H9 (cell line): Measurements from ENCODE around the gene C17orf78. TPM values are rescaled to one million over a fixed set of nuclear protein-coding genes. Genes with fewer than 3 reads are reported as not detected.
A peak's percentile ranks its signal among the peaks of the same experiment; 100 is the strongest.

Experiments
- DNase-seq: peaks from one replicate; pipeline ENCODE4 v3.0.0-alpha.2; 2017
- H2AFZ ChIP-seq: one replicate; pipeline ENCODE4 v1.6.1; 2013; ENCODE audit warnings: mild to moderate bottlenecking, low read length, control low read depth, moderate library complexity
- H2AK5ac ChIP-seq: 2 replicates; pipeline ENCODE4 v1.6.1; 2013; ENCODE audit warnings: low read length, control low read depth, mixed read lengths; ENCODE audit not compliant: insufficient read length
- H2BK120ac ChIP-seq: one replicate; pipeline ENCODE4 v1.6.1; 2013; ENCODE audit warnings: low read depth, mild to moderate bottlenecking, low read length, control low read depth, inconsistent platforms; ENCODE audit not compliant: poor library complexity, severe bottlenecking
- H2BK12ac ChIP-seq: 2 replicates; pipeline ENCODE4 v1.6.1; 2013; ENCODE audit warnings: low read length, control low read depth, mixed read lengths, low read depth; ENCODE audit not compliant: insufficient read length
- H2BK15ac ChIP-seq: 2 replicates; pipeline ENCODE4 v1.6.1; 2013; ENCODE audit warnings: low read depth, low read length, control low read depth
- H2BK20ac ChIP-seq: one replicate; pipeline ENCODE4 v1.6.1; 2013; ENCODE audit warnings: low read depth, mild to moderate bottlenecking, low read length, control low read depth, inconsistent platforms; ENCODE audit not compliant: poor library complexity, severe bottlenecking
- H2BK5ac ChIP-seq: 2 replicates; pipeline ENCODE4 v1.6.1; 2013; ENCODE audit warnings: low read length, control low read depth, mixed read lengths; ENCODE audit not compliant: insufficient read length
- H3K14ac ChIP-seq: 2 replicates; pipeline ENCODE4 v1.6.1; 2013; ENCODE audit warnings: low read length, control low read depth; ENCODE audit not compliant: insufficient read depth
- H3K18ac ChIP-seq: 2 replicates; pipeline ENCODE4 v1.6.1; 2013; ENCODE audit warnings: low read depth, mild to moderate bottlenecking, mixed read lengths, low read length, control low read depth; ENCODE audit not compliant: insufficient read length
- H3K23ac ChIP-seq: 2 replicates; pipeline ENCODE4 v1.6.1; 2013; ENCODE audit warnings: low read length, control low read depth, mixed read lengths, low read depth; ENCODE audit not compliant: insufficient read length
- H3K23me2 ChIP-seq: 2 replicates; pipeline ENCODE4 v1.6.1; 2013; ENCODE audit warnings: low read depth, mild to moderate bottlenecking, mixed read lengths, low read length, control low read depth; ENCODE audit not compliant: insufficient read length, poor library complexity, severe bottlenecking
- H3K27ac ChIP-seq: 2 replicates; pipeline ENCODE4 v1.5.1; 2013; ENCODE audit warnings: low read length, control low read depth, mixed read lengths, low read depth; ENCODE audit not compliant: insufficient read length
- H3K27me3 ChIP-seq: 2 replicates; pipeline ENCODE4 v1.6.1; 2013; ENCODE audit warnings: low read length, control low read depth, inconsistent platforms; ENCODE audit not compliant: insufficient read depth
- H3K4ac ChIP-seq: 2 replicates; pipeline ENCODE4 v1.6.1; 2013; ENCODE audit warnings: low read depth, mild to moderate bottlenecking, control low read depth, inconsistent platforms, low read length, moderate library complexity
- H3K4me1 ChIP-seq: 2 replicates; pipeline ENCODE4 v1.6.1; 2013; ENCODE audit warnings: low read length, control low read depth, inconsistent platforms; ENCODE audit not compliant: insufficient read depth
- H3K4me2 ChIP-seq: 2 replicates; pipeline ENCODE4 v1.6.1; 2013; ENCODE audit warnings: low read length, control low read depth, mixed read lengths; ENCODE audit not compliant: insufficient read length, insufficient read depth
- H3K56ac ChIP-seq: 2 replicates; pipeline ENCODE4 v1.6.1; 2013; ENCODE audit warnings: low read depth, mild to moderate bottlenecking, mixed read lengths, low read length, control low read depth; ENCODE audit not compliant: insufficient read length
- H3K79me1 ChIP-seq: 2 replicates; pipeline ENCODE4 v1.6.1; 2013; ENCODE audit warnings: low read depth, mild to moderate bottlenecking, moderate library complexity, low read length, control low read depth, inconsistent platforms; ENCODE audit not compliant: insufficient read depth, poor library complexity, severe bottlenecking
- H3K79me2 ChIP-seq: 2 replicates; pipeline ENCODE4 v1.6.1; 2013; ENCODE audit warnings: low read length, control low read depth, inconsistent platforms; ENCODE audit not compliant: insufficient read depth
- H3K9ac ChIP-seq: 2 replicates; pipeline ENCODE4 v1.6.1; 2013; ENCODE audit warnings: low read length, control low read depth, mixed read lengths; ENCODE audit not compliant: insufficient read length; ENCODE audit errors: extremely low read depth
- H3K9me3 ChIP-seq: one replicate; pipeline ENCODE4 v1.6.1; 2013; ENCODE audit warnings: low read depth, low read length, inconsistent platforms; ENCODE audit not compliant: control insufficient read depth
- H3T11ph ChIP-seq: one replicate; pipeline ENCODE4 v1.6.1; 2013; ENCODE audit warnings: mild to moderate bottlenecking, low read length, control low read depth, inconsistent platforms
- H4K20me1 ChIP-seq: one replicate; pipeline ENCODE4 v1.6.1; 2013; ENCODE audit not compliant: control insufficient read depth, insufficient read length, insufficient read depth
- H4K5ac ChIP-seq: 2 replicates; pipeline ENCODE4 v1.6.1; 2013; ENCODE audit warnings: low read depth, mild to moderate bottlenecking, mixed read lengths, low read length, control low read depth; ENCODE audit not compliant: insufficient read length
- H4K8ac ChIP-seq: replicated peaks from 2 replicates; pipeline ENCODE4 v1.6.1; 2013; ENCODE audit warnings: low read length, control low read depth, mixed read lengths, low read depth; ENCODE audit not compliant: insufficient read length
- H4K91ac ChIP-seq: 2 replicates; pipeline ENCODE4 v1.6.1; 2013; ENCODE audit warnings: low read depth, mild to moderate bottlenecking, moderate library complexity, mixed read lengths, low read length, control low read depth; ENCODE audit not compliant: insufficient read length
- H3K27ac Mint-ChIP-seq, 3 experiments: 2 replicates in 2 of 3; 3 replicates in 1 of 3; pipeline ENCODE4 v1.8.0; 2020 to 2021; ENCODE audit warnings: mixed read lengths in 3 of 3, mild to moderate bottlenecking in 1 of 3, moderate library complexity in 1 of 3
- H3K27me3 Mint-ChIP-seq: 2 replicates; pipeline ENCODE4 v1.8.0; 2021; ENCODE audit warnings: low read depth, mild to moderate bottlenecking, moderate library complexity, mixed read lengths
- H3K36me3 Mint-ChIP-seq, 3 experiments: 2 replicates in 2 of 3; 3 replicates in 1 of 3; pipeline ENCODE4 v1.8.0; 2020 to 2021; ENCODE audit warnings: low read depth in 3 of 3, mixed read lengths in 3 of 3; ENCODE audit not compliant: insufficient read depth in 1 of 3
- H3K4me1 Mint-ChIP-seq, 2 experiments: 2 replicates each; pipeline ENCODE4 v1.8.0; 2020; ENCODE audit warnings: mixed read lengths in 2 of 2
- H3K4me3 Mint-ChIP-seq, 2 experiments: 2 replicates in 1 of 2; 3 replicates in 1 of 2; pipeline ENCODE4 v1.8.0; 2020 to 2021; ENCODE audit warnings: mild to moderate bottlenecking in 2 of 2, mixed read lengths in 2 of 2, moderate library complexity in 1 of 2
- H3K9me3 Mint-ChIP-seq, 2 experiments: 2 replicates in 1 of 2; 3 replicates in 1 of 2; pipeline ENCODE4 v1.8.0; 2020; ENCODE audit warnings: mild to moderate bottlenecking in 2 of 2, mixed read lengths in 2 of 2, moderate library complexity in 1 of 2
- CTCF ChIP-seq: fragments of 200-600 bp; sonication (generic); conservative IDR thresholded peaks from 3 replicates; pipeline ENCODE4 v1.8.0; 2021; ENCODE audit warnings: antibody characterized with exemption, mild to moderate bottlenecking
- WGBS: extraction: QIAGEN DNeasy Blood & Tissue Kit; methylation state at CpG from one replicate; pipeline ENCODE4 v1.1.7; 2013; ENCODE audit warnings: missing lambda C conversion rate, low lambda C conversion rate, mixed read lengths; ENCODE audit not compliant: insufficient read length; ENCODE audit errors: extremely low coverage; 5-methylcytosine and 5-hydroxymethylcytosine counted together
- total RNA-seq: library from RNA; stranded (reverse); gene quantifications from 2 replicates; pipeline ENCODE4 v1.2.1, GENCODE V29; 2021

Gene C17orf78
- total RNA-seq, 1 experiment from 2014 or later = not detected

GRCh38 chr17:37359682-37360188 is 16.1 kb upstream of the C17orf78 start:
- WGBS = no CpG with 5 or more reads among the region's 18 CpGs

More at GRCh38 chr17:37359682-37360188, 16.1 kb upstream of the C17orf78 start:
- H3K36me3 Mint-ChIP-seq = peaks cover 3 to 5% (median 4%) of the 10 kb centered on the region in 3 experiments
- TF ChIP-seq CTCF = no peak
- H3K27me3 ChIP-seq = no peaks in the 10 kb centered on the region
- no peak overlapping the region for H2BK12ac ChIP-seq
- H3K56ac ChIP-seq = no peak overlapping the region
- peak overlapping the region; percentile 9 for H3K9ac ChIP-seq
- DNase-seq = no peak
- H4K20me1 ChIP-seq = no peaks in the 10 kb centered on the region
- H3K4me2 ChIP-seq = peak overlapping the region; percentile 45
- H4K8ac ChIP-seq = no peak overlapping the region
- H3K23ac ChIP-seq = no peak overlapping the region
- H3K9me3 Mint-ChIP-seq = no peaks in the 10 kb centered on the region
- no peak overlapping the region for H2BK120ac ChIP-seq
- H3K79me2 ChIP-seq = peaks cover 20% of the 10 kb centered on the region; the same call in 1 of the 2 replicates
- H3K4me3 Mint-ChIP-seq = peak overlapping the region; percentile 53 to 70
- H4K5ac ChIP-seq = no peak overlapping the region
- H3K23me2 ChIP-seq = peaks cover 16% of the 10 kb centered on the region
- peak overlapping the region; percentile 35 for H3K18ac ChIP-seq
- peak overlapping the region; percentile 32 for H2AFZ ChIP-seq
- peaks cover 29 to 33% of the 10 kb centered on the region in 2 experiments for H3K4me1 Mint-ChIP-seq
- no peak overlapping the region for H2AK5ac ChIP-seq
- no peak overlapping the region for H2BK20ac ChIP-seq
- peak overlapping the region; percentile 21 for H3K14ac ChIP-seq
- no peak overlapping the region for H3T11ph ChIP-seq
- H3K27me3 Mint-ChIP-seq = no peaks in the 10 kb centered on the region
- H3K79me1 ChIP-seq = no peaks in the 10 kb centered on the region
- no peaks in the 10 kb centered on the region for H3K9me3 ChIP-seq
- H3K4ac ChIP-seq = no peak overlapping the region
- peaks cover 3% of the 10 kb centered on the region for H3K4me1 ChIP-seq
- no peak overlapping the region for H2BK5ac ChIP-seq
- no peak overlapping the region for H4K91ac ChIP-seq
- no peak overlapping the region for H2BK15ac ChIP-seq
- H3K27ac ChIP-seq = peak overlapping the region; percentile 35
- peak overlapping the region; percentile 55 to 96 (median 94); a peak in 6 of 7 replicates for H3K27ac Mint-ChIP-seq
